Stimulated activated CD4-positive, alpha-beta T cell treated with anti-CD3 and anti-CD28 coated beads, Interleukin-15, amount 100 ng/mL, for 1 hour (primary cell): ENCODE results near the gene SAMD11.

Experiments used
- DNase-seq, 2 donors: peaks; one replicate each; pipeline ENCODE4 v3.0.0-alpha.2; 2020; ENCODE audit warnings: low read depth in 1 of 2, low spot score in 1 of 2

The SAMD11 gene

GRCh38 chr1:992362-992761, 68.6 kb downstream of the SAMD11 start:
- no peak for DNase-seq

GRCh38 chr1:993379-993995, 69.8 kb downstream of the SAMD11 start:
- DNase-seq: no peak
